Activated T-cell treated with anti-CD3 and anti-CD28 coated beads, Interleukin-2, amount 50 U/mL, for 48 hours (primary cell): ENCODE measurements around the gene NR3C1.
"Not testable (repeated sequence)": the region's sequence is repeated elsewhere in the genome, so short reads cannot be mapped to it uniquely, and the experiment has no call there.

ENCODE experiments used
- DNase-seq, 2 experiments: peaks; one replicate each; pipeline ENCODE4 v3.0.0-alpha.2; 2020

The NR3C1 gene

GRCh38 chr5:143359869-143360268 lies 43.6 kb downstream of the NR3C1 start:
- DNase-seq, result no peak

- no peak for DNase-seq
These were observed 46.5 kb downstream of the NR3C1 start for GRCh38 chr5:143356855-143357583.

GRCh38 chr5:143355710-143356109 lies 47.8 kb downstream of the NR3C1 start:
- DNase-seq, result no peak

- no peak for DNase-seq
These were observed 49.5 kb downstream of the NR3C1 start for GRCh38 chr5:143354025-143354424.

GRCh38 chr5:143352691-143353090 lies 50.8 kb downstream of the NR3C1 start:
- no peak for DNase-seq

- DNase-seq, result no peak
These were observed 52.5 kb downstream of the NR3C1 start for GRCh38 chr5:143350751-143351602.

- no peak for DNase-seq
These were observed 53.1 kb downstream of the NR3C1 start for GRCh38 chr5:143350341-143350740.

GRCh38 chr5:143349177-143349576 lies 54.3 kb downstream of the NR3C1 start:
- DNase-seq, result no peak

GRCh38 chr5:143347698-143348344 lies 55.7 kb downstream of the NR3C1 start:
- no peak for DNase-seq

GRCh38 chr5:143347046-143347445 lies 56.4 kb downstream of the NR3C1 start:
- no peak for DNase-seq

GRCh38 chr5:143345671-143346440 lies 57.6 kb downstream of the NR3C1 start:
- no peak for DNase-seq

- DNase-seq, result no peak
These were observed 60.4 kb downstream of the NR3C1 start for GRCh38 chr5:143343042-143343441.

- no peak for DNase-seq
These were observed 60.9 kb downstream of the NR3C1 start for GRCh38 chr5:143342607-143343006.

- DNase-seq, result no peak
These were observed 61.5 kb downstream of the NR3C1 start for GRCh38 chr5:143341807-143342570.

- DNase-seq, result no peak
These were observed 62.4 kb downstream of the NR3C1 start for GRCh38 chr5:143340891-143341685.

- DNase-seq, result no peak
These were observed 64.7 kb downstream of the NR3C1 start for GRCh38 chr5:143338658-143339366.

GRCh38 chr5:143337946-143338345 lies 65.5 kb downstream of the NR3C1 start:
- DNase-seq, result no peak

GRCh38 chr5:143336485-143336884 lies 67.0 kb downstream of the NR3C1 start:
- no peak for DNase-seq

GRCh38 chr5:143334903-143335302 lies 68.6 kb downstream of the NR3C1 start:
- DNase-seq, result no peak

GRCh38 chr5:143334380-143334779 lies 69.1 kb downstream of the NR3C1 start:
- not testable (repeated sequence) for DNase-seq

- DNase-seq, result no peak
These were observed 71.5 kb downstream of the NR3C1 start for GRCh38 chr5:143331956-143332355.
